Tibial artery (tissue), 4 donors: ENCODE measurements around the gene CPNE4.
"Not testable (repeated sequence)": the region's sequence is repeated elsewhere in the genome, so short reads cannot be mapped to it uniquely, and the experiment has no call there.

ENCODE experiments used
- DNase-seq, 2 donors: peaks; one replicate each; pipeline ENCODE4 v3.0.0-alpha.2; 2019
- H3K27ac ChIP-seq, 2 donors: fragments of 200-600 bp; sonication (generic) in 1 of 2; 1 replicate in 1 of 2; 2 replicates in 1 of 2; pipeline ENCODE4 v1.5.1; 2018 to 2019; ENCODE audit warnings: mild to moderate bottlenecking in 1 of 2
- H3K27me3 ChIP-seq, 2 donors: fragments of 200-600 bp; sonication (generic) in 1 of 2; one replicate each; pipeline versions ENCODE4 v1.5.1 to v1.6.0; 2016 to 2019
- H3K36me3 ChIP-seq, 3 donors: fragments of 200-600 bp; sonication (generic) in 2 of 3; one replicate each; pipeline ENCODE4 v1.5.1; 2016 to 2019; ENCODE audit warnings: mild to moderate bottlenecking in 2 of 3
- H3K4me1 ChIP-seq, 4 donors: fragments of 200-600 bp; sonication (generic) in 2 of 4; 1 replicate in 3 of 4; 2 replicates in 1 of 4; pipeline ENCODE4 v1.5.1; 2016 to 2019
- H3K4me3 ChIP-seq, 2 donors: fragments of 200-600 bp; sonication (generic) in 1 of 2; 1 replicate in 1 of 2; 2 replicates in 1 of 2; pipeline ENCODE4 v1.5.1; 2018 to 2019; ENCODE audit warnings: mild to moderate bottlenecking in 2 of 2
- H3K9me3 ChIP-seq, 3 donors: fragments of 200-600 bp; sonication (generic) in 1 of 3; one replicate each; pipeline ENCODE4 v1.5.1; 2016 to 2019
- CTCF ChIP-seq, 2 experiments: fragments of 200-600 bp in 1 of 2; fragments of 450-650 bp in 1 of 2; IDR thresholded peaks; one replicate each; pipeline ENCODE4 v1.5.1; 2017 to 2019; ENCODE audit warnings: antibody characterized with exemption in 2 of 2, mild to moderate bottlenecking in 1 of 2, moderate library complexity in 1 of 2
- intact Hi-C: fragments of 100-400 bp; cut with DNase I; formaldehyde crosslinking; loops from one replicate; pipeline ENCODE4 v1.15.0; 2023; ENCODE audit warnings: low total_unique reads

The CPNE4 gene

GRCh38 chr3:131976448-131976847 is 58.4 kb downstream of the CPNE4 start:
- DNase-seq, result no peak
- intact Hi-C loops, result no loop called here
- H3K27me3 ChIP-seq, result no peaks in the 10 kb centered on the region
- H3K27ac ChIP-seq, result no peak overlapping the region
- H3K4me1 ChIP-seq, result peaks cover 0 to 19% (median 2%) of the 10 kb centered on the region in 4 donors
- no peak overlapping the region for H3K4me3 ChIP-seq
- no peak for TF ChIP-seq CTCF (IDR thresholded peaks at IDR 0.05)
- H3K9me3 ChIP-seq, result no peaks in the 10 kb centered on the region
- H3K36me3 ChIP-seq, result no peaks in the 10 kb centered on the region

- TF ChIP-seq CTCF (IDR thresholded peaks at IDR 0.05), result no peak
- intact Hi-C loops, result no loop called here
- no peak for DNase-seq
- no peaks in the 10 kb centered on the region for H3K27me3 ChIP-seq
- no peak overlapping the region for H3K4me3 ChIP-seq
- H3K36me3 ChIP-seq, result no peaks in the 10 kb centered on the region
- peaks cover 0 to 21% (median 2%) of the 10 kb centered on the region in 4 donors for H3K4me1 ChIP-seq
- H3K9me3 ChIP-seq, result no peaks in the 10 kb centered on the region
- H3K27ac ChIP-seq, result no peak overlapping the region
Observed at GRCh38 chr3:131975047-131975446, 59.8 kb downstream of the CPNE4 start.

GRCh38 chr3:131973731-131974130 is 61.1 kb downstream of the CPNE4 start:
- no peaks in the 10 kb centered on the region for H3K9me3 ChIP-seq
- H3K4me3 ChIP-seq, result no peak overlapping the region
- H3K27me3 ChIP-seq, result no peaks in the 10 kb centered on the region
- H3K4me1 ChIP-seq, result peaks cover 0 to 21% (median 2%) of the 10 kb centered on the region in 4 donors
- TF ChIP-seq CTCF (IDR thresholded peaks at IDR 0.05), result no peak
- no peak overlapping the region for H3K27ac ChIP-seq
- no peak for DNase-seq
- no peaks in the 10 kb centered on the region for H3K36me3 ChIP-seq
- intact Hi-C loops, result no loop called here

- TF ChIP-seq CTCF (IDR thresholded peaks at IDR 0.05), result no peak
- H3K36me3 ChIP-seq, result no peaks in the 10 kb centered on the region
- no peaks in the 10 kb centered on the region for H3K9me3 ChIP-seq
- peaks cover 0 to 21% (median 2%) of the 10 kb centered on the region in 4 donors for H3K4me1 ChIP-seq
- H3K4me3 ChIP-seq, result no peak overlapping the region
- H3K27ac ChIP-seq, result no peak overlapping the region
- no peaks in the 10 kb centered on the region for H3K27me3 ChIP-seq
- intact Hi-C loops, result no loop called here
- no peak for DNase-seq
Observed at GRCh38 chr3:131972550-131972949, 62.3 kb downstream of the CPNE4 start.

GRCh38 chr3:131972091-131972490 is 62.7 kb downstream of the CPNE4 start:
- TF ChIP-seq CTCF (IDR thresholded peaks at IDR 0.05), result no peak
- Histone ChIP-seq H3K36me3 (no peaks in the 10 kb centered on the region), H3K27ac (no peak overlapping the region), H3K27me3 (no peaks in the 10 kb centered on the region), H3K9me3 (no peaks in the 10 kb centered on the region), H3K4me3 (no peak overlapping the region), H3K4me1 (peaks cover 0 to 21% (median 2%) of the 10 kb centered on the region in 4 donors)
- intact Hi-C loops, result no loop called here
- DNase-seq, result no peak

GRCh38 chr3:131963442-131963841 is 71.4 kb downstream of the CPNE4 start:
- H3K9me3 ChIP-seq, H3K27me3 ChIP-seq, DNase-seq, H3K27ac ChIP-seq, H3K4me3 ChIP-seq, H3K4me1 ChIP-seq, intact Hi-C loops, H3K36me3 ChIP-seq: not testable (repeated sequence)
